PC-9 (cell line): ENCODE results near the gene DMWD.

Experiments
- CTCF ChIP-seq: fragments of 200-600 bp; sonication (generic); conservative IDR thresholded peaks from 2 replicates; pipeline ENCODE4 v1.6.1; 2017; ENCODE audit warnings: mixed run types, antibody characterized with exemption, mild to moderate bottlenecking, moderate library complexity
- EZH2 ChIP-seq: fragments of 200-600 bp; sonication (generic); IDR thresholded peaks from 2 replicates; pipeline ENCODE4 v1.8.0; 2017; ENCODE audit warnings: antibody characterized with exemption, low read depth

GRCh38 chr19:45767881-45768654 is 24.6 kb downstream of the DMWD start:
- TF ChIP-seq CTCF (no peak), EZH2 (no peak)
